NOMO-1 (cell line): ENCODE measurements around the gene RASSF8.
A peak's percentile ranks its signal among the peaks of the same experiment; 100 is the strongest.

Experiments used
- DNase-seq, 2 experiments: peaks; one replicate each; lab custom pipeline; 2025; ENCODE audit not compliant: unreplicated experiment in 2 of 2; lab: John Stamatoyannopoulos, UW

Gene RASSF8

DNA sequence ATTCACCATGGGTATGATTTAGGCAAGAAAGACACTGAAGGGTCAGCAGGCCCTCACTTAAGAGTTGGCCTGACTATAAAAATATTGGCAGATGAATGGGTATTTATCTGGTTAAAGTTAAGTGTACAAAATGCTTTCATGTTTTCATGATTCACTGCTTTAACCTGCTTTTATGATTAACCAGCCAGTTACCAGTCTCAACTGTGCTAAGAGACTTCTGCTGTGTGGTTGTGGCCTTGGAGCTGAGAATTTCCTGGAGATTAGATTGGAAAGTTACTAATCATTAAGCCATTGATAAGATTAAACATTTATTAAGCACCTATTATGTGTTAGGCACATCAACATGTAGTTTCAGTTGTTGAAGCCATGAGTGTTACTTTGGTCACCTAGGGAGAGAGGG lies 68.9 kb downstream of the RASSF8 start:
- no peak for DNase-seq

DNA sequence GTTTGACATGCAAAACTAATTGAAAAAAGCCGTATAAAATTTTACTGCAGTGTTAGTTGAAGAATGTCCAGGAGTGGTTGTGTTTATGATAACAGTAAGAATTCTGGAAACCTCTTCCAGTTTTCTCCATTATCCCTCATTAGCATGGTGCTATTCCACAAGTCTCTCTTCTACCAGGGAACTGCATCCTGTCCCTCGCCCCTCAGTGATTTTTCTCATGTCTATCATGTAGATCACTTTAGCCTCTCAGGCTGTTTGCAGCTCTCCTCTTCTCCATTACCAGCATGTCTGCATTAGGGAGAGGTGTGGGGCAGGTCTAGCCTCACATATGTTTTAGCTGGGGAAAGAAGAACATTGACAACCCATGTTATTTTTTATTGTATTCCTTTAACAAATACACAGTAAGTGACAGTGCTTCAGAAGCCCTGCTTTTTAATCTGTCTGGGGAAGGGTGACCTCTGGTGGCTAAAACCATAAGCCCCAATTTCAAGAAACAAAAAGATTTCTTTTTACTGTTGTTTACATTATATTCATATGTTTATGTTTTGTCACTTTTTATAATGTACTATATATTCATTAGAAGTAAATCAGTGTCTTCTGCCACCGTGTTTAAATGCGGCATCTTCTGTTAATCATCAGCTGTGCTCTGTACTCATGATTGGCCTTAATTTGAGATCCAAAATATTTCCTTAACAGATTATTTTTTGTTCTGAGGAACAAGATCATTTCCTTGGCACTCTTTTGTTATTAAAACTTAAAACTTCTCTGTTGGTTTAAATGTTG lies 70.7 kb downstream of the RASSF8 start:
- DNase-seq, result peak in 1 of 2 experiments; percentile 28

DNA sequence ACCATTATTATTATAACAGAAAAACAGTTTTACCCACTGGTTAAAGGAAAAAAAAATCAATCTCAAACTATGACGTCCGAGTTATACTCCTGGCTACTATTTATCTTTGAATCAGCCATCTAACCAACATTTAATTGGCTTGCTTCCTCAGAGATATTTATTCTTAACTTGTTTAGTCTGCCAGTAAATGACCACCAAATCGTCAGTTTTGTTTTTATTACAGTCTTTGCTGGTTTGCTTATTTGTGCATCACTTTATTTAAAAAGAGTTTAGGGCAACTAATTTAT lies 71.2 kb downstream of the RASSF8 start:
- no peak for DNase-seq

DNA sequence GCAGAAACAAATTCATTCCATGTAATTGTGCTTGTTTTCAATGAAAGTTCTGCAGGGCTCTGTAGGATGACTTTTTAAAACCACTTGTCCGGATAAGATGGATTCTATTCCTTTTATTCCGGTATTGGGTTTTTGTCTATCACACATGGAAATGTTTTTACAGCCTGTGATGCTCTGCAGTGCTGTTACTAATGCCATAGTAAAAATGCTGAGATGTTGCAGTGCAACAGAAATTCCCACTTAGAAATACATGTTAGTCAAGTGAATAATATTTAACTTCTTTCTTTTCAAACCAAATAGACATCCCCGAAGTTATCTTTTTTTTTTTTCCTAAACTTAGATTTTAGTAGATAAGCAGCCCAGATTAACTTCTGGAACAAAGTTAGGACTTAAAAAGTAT lies 71.9 kb downstream of the RASSF8 start:
- no peak for DNase-seq

DNA sequence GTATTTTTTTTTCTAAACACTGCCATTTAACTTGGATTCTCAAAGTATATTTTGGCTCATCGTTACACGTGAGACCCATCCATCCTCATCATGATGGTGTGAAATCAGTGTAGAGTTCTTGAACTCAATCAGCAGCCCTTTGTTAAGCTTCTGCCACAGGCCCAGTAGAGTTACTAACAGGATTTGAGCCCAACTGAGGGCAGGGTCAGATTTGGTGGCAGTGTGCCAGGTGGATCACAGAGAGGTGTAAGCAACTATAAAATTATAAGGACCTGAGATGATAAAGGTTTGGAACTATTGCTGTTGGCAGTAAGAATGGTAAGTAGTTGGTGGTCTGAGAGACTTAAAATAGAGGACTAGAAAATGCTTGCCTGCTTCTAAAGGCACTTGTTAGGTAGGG lies 72.8 kb downstream of the RASSF8 start:
- DNase-seq, result no peak

DNA sequence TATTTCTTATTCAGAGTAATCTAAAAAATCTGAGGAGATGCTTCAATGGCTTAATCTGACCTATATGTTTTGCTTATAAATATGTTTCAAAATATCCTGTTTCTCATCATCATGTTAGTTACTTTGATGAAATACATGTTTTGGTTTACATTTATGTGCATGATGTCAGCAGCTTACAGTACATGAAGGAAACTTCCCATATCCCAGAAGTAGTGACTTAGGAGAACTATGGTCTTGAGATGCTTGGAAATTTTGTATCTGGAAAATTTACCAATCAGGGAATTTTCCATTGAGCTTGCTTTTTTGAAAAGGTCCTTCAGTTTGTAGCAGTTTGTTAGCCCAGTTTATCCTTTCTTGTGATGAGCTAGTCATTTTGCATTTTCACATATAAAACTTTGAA lies 73.3 kb downstream of the RASSF8 start:
- DNase-seq, result no peak

DNA sequence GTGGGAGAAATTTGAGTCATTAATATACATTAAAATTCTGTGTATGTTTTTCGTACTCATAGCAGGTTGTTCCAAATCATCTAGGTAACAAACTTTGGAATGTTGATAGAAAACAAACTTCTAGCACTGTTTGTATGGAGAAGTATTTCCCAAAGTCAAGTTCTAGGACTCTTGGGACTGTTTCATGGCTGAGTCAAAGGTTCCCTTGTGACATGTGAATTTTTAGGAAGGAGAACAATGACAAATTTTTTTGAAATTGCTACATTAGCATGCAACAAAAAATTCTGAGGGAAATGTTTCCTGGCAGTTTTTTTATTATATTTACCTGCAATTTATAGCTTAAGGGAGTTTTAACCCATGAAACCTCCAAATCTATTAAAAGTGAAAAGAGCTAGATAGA lies 73.8 kb downstream of the RASSF8 start:
- DNase-seq, result no peak

DNA sequence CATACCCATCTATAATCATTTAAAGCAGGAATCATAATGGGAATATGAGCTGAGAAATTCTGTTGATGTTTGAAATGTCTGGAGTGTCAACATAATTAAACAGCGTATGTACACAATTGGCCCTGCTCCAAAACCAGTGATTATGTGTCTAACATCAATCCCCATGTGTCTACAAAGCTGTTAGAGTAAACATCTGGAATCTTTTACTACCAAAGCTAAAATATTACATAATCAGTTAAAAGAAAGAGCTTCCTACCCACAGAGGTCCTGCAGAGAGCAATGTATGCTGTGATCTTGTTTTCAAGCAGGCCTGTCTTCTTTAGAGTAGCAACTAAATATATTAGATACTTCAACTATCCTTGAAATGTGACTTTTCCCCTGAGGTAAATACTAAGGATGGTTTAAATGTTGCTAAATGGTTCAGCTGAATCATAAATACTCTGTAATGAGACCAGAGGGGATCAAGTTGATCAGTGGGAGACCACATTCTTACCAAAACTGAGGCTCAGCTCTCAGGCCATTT lies 74.3 kb downstream of the RASSF8 start:
- no peak for DNase-seq

DNA sequence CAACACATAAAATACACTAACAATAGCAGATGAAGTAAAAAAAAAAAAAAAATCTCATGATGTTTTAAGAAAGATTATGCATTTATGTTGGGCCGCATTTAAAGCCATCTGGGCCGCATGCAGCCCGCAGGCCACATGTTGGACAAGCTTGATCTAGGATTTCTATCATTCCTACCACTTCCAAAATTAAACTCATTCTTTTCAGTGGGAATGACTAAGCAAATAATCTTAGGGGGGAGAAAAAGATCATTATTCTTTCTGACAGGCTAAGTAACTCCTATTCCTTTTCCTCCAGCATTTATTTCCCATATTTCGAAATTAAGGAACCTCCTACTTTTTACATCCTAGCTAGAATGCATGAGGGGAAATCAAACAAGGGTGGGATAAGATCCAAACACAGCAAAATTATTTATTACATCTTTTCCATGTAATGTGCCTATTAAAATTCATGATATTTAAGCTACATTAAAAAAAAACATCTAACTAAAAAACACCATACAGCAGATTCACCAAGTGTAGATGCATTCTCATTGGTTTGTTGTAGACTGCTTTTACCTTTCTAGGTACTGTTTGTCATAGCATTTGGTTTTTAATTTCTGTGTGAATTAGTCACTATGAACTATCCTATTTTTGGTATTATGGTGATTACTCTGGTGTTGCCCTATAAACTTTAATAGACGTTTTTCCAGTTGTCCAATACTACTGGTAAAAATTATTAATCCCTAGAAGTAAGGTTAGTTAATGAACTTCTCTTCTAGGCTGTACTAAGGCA lies 76.1 kb downstream of the RASSF8 start:
- no peak for DNase-seq

DNA sequence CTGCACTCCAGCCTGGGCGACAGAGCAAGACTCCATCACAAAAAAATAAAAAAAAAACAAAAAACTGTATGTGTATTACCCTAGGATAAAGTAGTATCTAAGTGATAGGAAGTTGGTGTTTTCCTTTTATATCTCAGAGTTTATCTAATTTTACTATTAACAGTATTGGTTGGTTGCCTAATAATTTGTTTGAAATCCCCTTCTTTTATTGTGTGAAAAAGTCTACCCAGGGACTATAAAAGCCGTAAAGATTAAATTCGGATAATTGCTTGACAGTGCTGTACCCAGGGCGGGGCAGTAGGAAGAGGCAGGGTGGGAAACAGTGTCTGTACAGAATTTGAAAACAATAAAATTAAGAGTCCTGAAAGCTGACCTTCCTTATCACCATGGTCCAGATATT lies 78.4 kb downstream of the RASSF8 start:
- no peak for DNase-seq

DNA sequence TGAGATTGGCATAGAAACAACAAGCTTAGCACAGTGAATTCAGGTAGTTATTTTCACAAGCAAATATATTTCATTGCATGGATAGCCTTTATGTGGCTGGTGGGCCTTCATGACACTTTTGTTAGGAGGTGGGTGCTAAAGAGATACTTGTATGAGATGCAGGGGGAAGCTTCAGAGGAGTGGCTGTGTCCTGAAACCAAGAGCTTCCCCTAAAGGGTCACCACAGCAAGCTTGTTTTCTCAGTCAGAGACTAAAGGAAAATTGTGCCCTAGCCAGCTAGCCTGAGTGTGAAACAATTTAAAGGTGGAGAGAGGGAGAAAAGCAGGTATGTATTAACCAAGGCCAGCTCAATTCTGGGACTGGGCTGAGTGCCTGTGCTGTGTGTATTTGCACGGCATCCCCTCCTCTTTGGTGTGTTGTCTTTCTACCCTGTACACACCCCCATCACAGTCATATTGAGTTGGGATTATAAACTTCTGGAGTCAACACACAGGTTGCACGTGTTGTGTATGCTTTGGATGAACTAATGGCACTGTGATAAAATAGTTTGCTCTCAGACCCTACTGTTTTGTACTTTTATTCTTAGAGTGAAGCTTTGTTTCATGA lies 79.2 kb downstream of the RASSF8 start:
- DNase-seq, result no peak

DNA sequence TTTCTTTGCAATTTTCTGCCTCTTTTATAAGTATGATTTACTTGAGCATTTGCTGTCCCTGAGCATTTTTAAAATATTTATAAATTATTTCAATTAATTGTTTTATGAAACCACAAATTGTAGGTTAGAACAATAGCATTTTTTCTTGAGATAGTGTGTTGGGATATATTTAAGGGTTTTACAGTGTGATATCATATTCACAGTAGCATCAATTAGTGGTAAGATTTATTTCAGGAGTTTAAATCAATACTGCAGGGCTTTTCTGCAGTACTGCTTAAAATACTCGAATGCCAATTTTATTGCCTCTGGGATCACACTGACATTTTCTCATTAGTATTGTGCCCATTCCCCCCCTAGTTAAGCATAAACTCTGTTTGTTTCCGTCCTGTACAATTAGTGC lies 84.2 kb downstream of the RASSF8 start:
- no peak for DNase-seq

DNA sequence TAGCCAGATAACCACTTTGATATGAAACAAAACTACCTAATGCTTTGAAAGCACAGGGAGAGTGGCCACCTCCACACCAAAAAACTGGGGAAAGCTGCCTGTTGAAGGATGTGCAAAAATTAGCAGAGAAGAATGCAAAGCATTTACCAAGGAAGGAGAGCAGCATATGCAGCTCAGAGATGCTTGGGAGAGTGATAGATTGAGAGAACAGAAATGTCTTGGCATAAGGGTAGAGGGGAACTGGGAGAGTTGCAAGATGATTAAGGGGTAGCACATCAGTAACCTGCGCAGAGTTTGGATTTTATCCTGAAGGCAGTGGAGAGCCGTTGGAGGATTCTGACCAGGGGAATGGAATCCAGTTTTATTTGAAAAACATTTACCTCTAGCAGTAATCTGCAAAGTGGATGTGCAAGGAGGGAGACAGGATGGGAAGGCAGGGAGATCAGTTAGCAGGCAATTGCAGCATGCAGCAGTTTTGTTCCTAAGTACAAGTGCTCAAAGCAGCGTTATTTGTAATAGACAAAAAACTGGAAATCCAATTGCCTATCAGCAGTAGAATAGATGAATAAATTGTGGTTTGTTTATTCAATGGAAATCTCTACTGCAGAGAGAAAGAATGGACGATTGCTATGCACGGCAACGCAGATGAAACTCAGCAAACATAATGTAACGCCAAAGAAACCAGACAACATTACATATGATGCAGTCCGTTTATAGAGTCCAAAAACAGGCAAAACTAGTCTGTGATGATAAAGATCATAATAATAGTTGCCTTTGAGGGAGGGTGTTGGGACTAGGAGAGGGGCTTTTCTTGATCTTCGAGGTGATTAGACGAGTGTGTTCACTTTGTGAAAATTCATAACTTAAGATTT lies 84.9 kb downstream of the RASSF8 start:
- DNase-seq, result no peak

DNA sequence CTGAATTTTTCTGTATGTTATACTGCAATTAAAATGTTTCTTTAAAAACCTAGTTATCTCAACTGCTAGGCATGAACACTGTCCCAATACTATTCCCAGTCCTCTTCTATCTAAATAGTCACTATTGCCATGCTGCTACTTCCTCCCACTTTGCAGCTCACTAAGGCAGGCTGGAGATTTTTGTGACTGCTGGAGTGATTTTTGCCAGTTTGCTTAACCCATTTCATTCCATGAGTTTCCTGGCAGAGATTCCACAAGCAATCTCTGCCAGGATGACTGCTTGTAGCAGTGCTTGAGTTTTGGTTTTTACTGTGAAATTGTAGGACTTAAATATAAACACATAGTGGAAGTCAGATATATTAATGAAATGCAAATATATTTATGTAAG lies 85.5 kb downstream of the RASSF8 start:
- DNase-seq, result no peak

DNA sequence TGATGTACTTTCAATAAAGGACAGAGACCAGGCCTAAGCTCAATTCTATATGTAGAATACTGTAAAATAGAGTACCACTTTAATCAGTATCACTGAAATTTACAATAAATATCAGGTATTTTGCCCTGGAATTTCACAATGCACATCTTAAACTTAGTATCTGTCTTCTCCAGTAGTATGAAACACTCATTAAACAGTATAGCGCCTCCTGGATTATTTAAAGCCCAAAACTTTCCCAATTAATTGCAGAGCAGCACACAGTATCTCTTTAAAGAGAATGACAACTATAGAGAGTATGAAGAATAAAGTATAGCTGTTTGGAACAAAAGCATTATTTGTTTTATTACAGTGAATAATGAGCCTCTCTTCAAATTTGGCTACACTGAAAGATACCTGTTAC lies 86.1 kb downstream of the RASSF8 start:
- DNase-seq, result no peak

DNA sequence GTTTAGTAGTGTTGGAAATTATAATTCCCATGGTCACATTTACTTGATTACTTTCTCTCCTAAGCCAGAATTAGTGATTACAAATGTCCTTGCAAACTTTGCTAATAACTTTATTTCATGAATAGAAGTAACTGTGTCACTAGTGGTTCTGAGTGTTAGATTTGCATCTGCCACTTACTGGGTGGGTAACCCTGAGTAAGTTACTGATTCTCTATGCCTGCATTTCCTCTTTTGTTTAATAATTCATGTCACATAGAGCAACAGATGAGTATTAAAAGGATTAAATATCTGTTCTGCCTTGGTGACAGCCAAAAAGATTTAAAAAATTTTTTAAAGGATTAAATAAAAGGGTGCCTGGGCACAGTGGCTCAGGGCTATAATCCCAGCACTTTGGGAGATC lies 87.7 kb downstream of the RASSF8 start:
- no peak for DNase-seq

DNA sequence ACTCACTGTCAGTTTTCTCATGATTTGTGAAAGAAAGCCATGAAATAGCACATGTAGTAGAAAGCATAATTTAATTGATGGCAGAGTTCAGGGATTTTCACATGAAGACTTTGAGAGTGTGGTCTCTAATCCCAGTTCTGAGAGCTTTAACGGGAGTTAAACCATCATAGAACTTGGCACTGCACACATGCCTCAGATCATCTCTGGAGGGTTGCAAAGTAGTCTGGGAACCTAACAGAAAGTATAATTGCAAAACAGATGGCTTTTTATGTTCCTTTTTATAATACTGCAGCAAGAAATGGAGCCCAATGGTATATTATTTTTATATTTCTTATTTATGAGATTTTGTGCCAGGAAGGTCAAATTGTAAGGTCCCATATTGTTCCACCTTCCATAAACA lies 88.4 kb downstream of the RASSF8 start:
- no peak for DNase-seq

DNA sequence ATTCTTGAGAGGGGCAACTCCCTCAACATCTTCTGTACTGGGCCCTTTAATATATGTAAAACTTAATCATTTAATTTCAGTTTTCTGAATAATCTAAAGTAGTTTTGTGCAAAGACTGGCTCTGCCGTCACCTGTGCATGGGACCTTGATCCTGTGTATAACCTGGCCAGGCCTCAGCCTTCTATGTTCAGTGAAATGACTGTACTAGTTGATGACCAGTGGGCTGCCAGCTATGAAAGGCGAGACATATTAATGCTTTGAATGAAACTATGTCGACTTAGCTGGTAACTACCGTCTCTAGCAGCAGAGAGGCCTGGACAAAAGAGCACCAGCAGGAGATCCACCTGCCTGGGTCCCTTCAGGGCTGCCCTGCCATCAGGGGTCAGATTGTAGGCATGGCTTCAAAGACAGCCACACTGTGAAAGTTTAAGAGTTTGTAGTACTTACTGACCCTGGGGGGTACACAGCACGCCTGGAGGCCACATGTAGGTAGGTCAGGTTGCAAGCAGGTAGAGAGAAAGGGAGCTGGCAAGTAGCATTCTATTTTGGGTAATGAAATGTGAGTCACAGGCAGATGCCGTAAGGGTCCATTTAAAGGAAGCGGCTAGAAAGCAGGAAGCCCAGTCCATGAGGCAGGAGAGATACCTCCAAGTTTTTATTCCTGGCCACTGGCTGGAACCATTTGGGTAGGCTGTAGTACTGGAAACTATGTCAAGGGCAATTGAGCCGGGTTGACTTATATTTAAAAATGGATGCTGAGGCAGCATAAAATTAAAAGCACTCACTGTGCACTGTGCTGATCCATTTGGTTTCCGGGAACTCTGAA lies 89.1 kb downstream of the RASSF8 start:
- no peak for DNase-seq

DNA sequence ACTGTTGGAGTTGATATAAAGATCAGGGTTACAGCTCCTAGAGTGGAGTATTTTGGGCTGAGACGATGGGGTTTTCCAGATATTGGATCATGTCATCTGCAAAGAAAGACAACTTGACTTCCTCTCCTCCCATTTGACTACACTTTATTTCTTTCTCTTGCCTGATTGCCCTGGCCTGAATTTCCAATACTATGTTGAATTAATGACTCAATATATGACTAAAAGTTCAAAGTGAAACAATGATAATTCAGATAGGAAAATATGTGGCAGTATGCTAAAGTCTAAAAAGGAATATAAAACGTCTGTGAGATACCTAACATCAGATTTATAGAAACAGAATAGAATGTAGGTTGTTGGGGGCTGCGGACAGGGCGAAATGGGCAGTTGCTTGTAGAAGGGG lies 94.2 kb downstream of the RASSF8 start:
- DNase-seq, result no peak

DNA sequence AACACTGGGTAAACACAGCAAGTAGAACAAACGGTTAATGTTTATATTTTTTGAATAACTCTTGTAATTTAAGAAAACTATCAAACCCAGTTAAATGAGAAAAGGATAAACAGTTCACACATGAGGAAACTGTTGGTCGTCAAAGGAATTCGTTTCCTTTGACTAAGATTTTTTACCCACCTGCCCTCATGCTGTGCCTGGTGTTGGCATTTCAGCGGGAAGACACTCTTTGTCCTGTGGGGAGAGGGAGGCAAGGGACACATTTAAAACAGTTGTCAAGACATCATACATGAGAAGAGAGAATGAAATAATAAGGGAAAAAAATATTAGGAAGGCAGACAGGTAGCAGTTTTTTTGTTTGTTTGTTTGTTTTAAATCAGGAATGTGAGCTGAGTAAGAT lies 95.9 kb downstream of the RASSF8 start:
- DNase-seq, result no peak
